Stimulated activated CD8-positive, alpha-beta memory T cell treated with anti-CD3 and anti-CD28 coated beads, Interleukin-12 subunit alpha, Interleukin-12 subunit beta, amount 100 ng/mL, for 24 hours (primary cell): Measurements from ENCODE around the gene CYSTM1.

ENCODE experiments used
- DNase-seq: peaks from one replicate; pipeline ENCODE4 v3.0.0-alpha.2; 2020; ENCODE audit errors: extremely low read depth

The CYSTM1 gene, protein sequence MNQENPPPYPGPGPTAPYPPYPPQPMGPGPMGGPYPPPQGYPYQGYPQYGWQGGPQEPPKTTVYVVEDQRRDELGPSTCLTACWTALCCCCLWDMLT

DNA sequence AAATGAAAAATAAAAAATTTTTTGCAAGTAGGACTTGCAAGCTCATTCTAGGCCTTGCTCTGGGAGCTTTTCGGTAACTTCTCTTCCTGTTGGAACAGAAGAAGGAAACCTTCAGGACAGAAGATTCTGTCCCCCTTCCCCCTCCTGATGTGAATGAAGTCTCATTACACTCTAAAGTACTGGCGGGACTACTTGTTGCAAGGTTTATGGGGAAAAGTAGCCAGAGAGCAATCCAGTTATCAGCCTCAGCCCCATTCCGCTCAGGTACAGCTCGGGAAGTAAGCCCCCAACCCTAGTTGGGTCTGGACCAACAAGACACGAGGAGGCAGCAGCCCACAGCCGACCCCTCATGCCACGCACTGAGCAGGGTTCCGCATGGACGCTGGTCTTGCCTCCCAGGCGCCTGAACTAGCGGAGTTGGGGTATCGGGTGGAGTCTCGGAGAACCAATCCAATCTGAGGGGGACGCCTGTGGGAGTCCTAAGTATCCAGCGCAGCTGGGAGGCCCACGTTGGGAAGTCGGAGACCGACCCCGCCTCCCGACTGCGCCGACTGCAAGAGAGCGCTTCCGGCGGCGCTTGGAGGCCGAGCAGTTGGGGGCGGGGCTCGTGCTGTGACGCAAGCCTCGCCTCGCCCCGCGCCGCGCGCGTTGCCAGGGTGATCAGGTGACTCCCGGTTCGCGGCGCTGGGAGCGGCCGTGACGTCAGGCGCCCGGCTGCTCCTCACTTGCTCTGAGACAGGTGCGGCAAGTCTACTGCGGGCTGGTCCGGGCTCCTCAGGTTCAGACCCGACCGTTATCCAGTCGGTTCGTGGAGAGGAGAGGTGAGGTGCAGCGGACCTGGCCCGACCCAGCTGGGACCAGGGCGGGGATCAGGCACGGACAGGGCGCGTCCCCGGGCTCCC lies at the start of gene CYSTM1:
TSS of gene CYSTM1 (plus strand) at position 724 of the 902 bp plus-strand sequence. CDS start 19,278 bp downstream, outside the sequence.
- DNase-seq, result peak; percentile 88

DNA sequence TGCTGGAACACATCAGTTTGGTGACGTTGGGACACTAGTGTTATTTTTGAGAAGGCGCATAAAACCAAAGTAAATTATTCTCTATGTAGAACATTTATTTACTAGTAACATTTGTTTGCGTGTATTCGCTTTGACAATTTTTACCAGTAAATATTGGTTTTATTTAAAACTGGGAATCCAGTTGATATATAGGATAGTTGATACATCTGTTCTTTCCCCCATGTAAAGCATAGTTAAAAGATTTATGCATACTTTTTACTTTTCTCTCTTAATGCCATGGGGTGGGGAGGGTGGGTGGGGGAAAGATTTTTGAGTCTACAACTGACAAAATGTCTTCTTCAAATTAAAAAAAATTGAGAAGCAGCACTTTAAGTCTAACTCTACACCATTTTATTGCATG lies 49.4 kb upstream of the CYSTM1 start, which contains the start of gene IGIP:
TSS of gene IGIP (plus strand) at position 301 of the 400 bp plus-strand sequence. CDS start 2,540 bp downstream, outside the sequence.
- no peak for DNase-seq

DNA sequence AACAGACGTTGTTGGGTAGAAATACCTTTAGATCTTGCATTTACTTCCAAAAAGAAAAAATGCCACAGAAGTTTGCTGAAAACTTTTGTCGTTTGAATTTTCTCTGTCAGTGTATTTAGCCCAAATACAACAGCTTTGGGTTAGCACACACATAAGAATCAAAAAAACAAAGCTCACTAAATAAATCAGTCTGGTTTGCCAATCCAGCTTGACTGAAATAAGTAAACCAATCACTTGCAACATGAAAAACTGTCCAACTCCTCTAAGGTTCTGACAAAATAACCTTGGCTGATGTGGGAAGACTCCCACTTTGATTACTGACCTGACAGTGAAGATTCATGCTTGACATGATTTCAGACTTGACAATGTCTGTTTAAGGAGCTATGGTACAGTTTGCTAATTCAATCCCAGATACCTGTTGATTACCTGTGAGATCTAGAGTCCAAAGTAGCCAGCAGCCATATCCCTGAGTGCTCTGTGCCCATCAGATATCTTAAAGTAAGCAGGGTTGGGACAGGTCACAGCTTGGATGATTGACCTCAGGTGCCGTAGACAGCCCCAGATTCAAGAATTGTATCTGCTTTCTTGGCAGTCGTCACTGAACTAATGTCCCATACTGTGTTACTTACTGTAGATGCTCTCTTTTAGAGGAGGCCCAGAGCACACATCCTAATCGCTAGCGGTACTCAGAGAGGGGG lies 48.5 kb upstream of the CYSTM1 start:
- DNase-seq, result no peak

DNA sequence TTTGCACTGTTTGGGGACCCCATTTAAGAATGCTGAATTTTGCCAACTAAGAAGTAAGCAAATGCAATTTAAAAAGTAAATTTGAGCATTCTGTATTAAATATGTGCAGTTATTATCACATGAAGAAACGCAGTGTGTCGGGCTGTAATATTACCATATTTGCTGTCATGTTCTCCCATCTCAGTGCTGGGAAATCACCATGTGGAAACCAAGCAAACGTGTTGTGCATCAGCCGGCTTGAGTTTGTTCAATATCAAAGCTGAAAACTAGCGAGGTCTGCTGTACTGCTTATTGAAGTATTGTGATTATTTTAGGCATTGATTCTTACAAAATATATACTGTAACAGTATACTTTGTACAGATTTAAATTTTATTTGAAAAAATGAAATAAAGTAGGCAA lies 46.6 kb upstream of the CYSTM1 start:
- DNase-seq, result no peak

DNA sequence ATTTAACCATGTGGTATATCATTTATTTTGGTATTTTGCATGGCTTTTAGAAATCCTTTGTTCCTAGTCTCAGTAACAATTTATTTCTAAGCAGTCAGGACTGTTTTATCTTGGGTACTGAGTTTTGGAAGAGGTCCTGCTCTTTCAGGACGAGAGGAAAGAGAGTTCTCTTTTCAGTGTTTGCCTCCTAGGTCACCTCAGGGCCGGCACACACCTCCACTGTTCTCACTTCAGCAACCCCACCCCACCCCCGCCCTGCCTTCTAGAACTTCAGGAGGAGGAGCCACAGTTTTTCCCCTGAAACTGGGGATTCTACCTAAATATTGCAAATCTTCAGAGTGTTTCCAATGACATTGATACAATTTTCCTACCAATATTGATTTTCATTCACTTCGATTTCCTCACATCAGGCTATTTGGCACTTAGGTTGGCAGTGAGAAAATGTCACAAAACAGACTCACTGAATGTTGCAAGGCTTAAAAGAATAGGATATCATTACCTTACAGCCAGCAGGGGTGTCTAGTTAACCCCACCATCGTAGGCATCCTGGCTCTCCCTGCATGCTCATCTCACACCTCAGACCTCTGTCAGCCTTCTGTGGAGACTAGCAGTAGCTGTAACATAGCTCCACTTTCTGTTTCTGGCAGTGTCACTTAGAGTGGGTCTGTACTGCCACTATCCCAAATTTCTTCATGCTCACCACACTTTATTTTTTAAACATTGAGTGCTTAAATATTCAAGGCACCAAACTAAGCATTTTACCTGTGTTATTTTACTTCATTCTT lies 43.8 kb upstream of the CYSTM1 start:
- no peak for DNase-seq

DNA sequence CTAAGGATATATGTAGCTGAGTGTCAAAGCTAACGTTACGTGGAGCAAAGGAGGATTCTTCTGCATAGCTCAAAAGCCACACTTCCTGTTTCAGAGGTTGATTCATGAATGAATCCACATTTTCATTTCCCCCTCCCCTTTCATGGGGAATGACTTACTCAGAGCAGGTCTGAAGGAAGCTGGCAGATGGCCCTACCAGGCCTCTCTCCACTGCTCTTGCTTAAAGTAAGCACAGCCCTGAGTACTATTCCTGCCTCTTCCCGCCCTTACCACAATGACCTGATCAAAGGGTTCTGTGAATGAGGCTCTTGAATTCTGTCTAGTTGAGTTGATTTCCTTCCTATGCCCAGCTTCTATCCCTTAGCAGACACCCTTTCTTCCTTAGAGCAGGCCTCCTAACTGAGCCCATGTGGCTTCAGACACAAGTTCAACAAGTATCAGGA lies 43.0 kb upstream of the CYSTM1 start:
- no peak for DNase-seq

DNA sequence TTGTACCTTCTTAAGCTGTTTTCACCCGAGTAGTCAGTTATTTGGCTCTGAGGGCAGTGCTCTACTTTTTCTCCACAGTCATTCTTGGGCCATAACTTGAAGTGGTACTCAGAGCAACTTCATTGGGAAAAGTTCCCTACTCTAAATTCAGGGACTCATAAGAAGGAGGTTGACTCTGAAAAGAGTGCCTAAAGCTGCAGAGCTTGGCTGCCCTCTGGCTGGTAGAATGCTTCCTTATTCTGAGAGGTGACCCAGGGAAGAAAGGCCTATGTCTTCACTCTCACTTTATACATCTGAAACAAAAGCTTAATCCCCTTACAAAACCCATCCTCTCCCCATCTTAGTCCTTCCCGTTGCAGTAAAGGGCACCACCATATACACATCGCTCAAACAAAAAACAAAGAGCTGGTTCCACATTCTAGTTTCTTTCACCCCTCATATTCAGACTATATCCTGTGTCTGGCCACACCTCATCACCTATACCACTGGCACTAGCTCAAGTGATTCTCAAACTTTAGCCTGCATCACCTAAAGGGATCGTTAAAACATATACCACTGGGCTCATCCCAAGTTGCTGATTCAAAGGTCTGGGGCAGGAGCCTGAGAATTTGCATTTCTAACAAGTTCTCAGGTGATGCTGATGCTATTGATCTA lies 41.3 kb upstream of the CYSTM1 start:
- DNase-seq, result no peak

DNA sequence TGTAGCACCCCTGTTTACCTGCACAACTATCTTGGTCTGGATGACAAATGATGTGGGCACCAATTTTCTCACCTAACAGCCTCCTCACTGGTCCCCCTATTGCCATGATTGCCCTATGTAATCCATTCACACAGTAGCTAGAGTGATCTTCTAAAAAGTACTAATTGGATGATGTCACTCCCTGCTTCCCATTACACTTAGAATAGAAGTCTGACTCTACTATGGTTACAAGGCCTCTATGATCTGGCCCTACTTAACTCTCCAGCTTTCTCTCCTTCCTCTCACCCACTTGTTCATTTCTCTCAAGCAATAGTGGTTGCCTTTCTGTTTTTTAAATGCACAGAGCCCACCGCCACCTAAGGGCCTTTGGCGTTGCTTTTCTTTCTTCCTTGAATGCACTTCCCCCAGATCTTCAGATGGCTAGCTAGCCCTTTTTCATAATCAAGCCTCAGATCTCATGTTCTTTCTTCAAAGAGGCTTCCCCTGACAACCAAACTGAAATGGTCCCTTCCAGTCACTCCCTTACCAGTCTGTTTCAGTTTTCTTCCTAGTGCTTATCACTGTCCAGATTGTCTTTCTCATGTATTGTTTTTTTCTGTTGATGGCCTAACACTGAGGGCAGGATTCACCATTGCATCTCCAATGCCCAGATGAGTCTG lies 40.6 kb upstream of the CYSTM1 start:
- DNase-seq, result no peak

DNA sequence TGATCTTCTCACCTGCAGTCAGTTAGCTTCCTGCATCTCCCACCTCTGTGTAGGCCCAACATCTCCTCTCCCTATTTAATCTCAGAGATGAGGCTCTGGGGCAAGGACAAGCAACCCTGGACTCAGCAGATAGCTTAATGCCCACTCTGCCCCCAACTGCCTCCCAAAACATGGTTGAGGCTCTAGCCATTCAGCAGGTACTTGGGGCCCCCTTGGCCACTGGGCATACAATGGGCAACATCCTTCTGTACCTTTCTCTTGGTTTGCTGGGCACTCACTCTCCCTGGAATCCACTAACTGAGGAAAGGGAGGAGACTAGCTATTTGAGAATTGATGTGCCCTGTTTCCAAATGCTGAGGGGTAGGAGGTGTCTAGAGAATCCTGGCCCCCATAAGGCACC lies 39.9 kb upstream of the CYSTM1 start:
- no peak for DNase-seq

DNA sequence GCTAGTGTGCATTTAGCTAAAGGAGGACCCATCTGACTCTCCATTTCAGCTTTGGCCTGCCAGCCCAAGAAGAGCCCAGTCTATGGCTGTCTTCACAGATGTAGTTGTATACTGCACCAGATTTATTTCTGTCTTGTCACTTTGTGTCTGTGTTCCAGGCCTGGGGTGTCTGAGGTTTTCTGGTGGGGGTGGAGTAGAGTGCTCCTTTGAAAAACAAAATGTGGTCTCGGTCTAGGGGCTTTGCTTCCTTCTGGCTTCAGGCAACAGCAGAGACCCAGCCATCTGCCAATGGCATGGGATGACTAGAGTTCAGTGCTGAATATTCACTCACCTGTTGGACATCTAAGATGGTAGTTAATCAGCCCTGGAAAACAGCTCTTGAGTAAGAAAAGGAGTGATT lies 38.4 kb upstream of the CYSTM1 start:
- no peak for DNase-seq

DNA sequence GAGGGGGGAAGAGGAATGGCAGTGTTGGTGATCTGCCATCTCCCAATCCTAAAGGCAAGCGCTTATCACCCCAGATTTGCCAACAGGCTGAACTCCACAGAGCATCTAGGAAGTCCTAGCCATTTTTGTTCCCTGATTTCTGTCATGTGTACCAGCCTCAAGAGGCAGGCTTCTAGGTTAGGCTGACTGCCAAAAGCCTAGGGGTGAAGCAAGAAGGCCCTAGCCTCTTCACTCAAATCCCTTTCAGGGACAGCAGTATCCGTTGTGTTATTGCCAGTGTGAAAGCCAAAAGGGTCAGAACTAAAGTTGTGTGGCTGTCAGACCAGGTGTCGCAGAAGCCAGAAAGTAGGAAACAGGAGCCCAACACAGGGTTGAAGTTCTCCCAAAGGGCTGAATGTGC lies 34.6 kb upstream of the CYSTM1 start:
- no peak for DNase-seq

DNA sequence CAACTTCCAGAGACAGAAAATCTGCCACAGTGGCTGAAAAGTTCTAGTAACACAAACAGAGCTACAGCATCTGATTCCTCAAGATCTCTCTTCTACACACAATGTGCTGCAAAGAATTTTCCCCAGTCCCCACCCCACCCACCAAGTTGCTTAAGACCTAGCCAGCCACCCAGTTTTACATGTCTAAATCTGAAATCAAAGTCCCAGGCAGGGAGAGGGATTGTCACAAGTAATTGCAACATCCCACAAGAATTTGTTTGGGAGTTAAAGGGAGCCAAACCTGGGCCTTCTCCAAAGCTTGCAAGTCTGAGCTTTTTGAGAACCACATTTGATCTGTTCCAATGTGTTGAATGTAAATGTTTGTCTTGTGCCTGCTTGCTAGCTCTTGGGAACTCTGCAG lies 33.7 kb upstream of the CYSTM1 start:
- no peak for DNase-seq

DNA sequence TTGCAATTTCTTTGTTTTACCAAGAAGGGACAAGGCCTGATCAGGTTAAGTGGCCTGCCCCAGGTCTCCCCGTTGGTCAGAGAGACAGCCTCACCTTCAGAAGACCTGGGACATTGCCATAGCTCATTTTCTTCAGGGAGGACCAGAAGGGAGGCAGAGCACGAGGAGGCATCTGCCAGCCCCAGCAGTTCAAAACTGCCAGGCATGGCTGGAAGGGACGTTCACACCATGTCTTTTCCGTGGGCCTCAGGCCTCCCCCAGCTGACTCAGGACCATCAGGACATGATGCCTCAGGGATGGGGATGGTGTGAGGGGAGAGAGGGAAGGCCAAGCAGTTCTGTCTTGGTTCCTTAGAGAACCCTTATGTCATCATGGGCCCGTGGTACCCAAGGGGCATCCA lies 32.7 kb upstream of the CYSTM1 start:
- no peak for DNase-seq

DNA sequence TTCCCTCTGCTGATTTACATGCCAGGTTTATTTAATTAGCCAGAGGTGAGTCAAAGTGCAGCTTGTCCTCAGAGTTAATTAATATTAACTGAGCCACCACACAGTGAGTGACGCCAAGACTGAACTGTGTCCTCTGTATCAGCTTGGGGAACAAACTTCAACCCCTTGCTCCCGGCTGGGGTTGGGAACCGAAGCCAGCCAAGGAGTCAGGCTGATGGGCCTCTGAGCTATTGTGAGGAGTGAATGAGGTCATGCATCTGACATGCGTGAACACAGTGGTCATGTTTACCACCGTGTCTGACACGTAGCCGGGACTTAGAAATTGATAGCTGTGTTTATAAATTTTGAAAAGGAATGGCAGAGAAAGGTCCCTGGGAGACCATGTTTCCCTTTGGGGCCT lies 32.1 kb upstream of the CYSTM1 start:
- no peak for DNase-seq

DNA sequence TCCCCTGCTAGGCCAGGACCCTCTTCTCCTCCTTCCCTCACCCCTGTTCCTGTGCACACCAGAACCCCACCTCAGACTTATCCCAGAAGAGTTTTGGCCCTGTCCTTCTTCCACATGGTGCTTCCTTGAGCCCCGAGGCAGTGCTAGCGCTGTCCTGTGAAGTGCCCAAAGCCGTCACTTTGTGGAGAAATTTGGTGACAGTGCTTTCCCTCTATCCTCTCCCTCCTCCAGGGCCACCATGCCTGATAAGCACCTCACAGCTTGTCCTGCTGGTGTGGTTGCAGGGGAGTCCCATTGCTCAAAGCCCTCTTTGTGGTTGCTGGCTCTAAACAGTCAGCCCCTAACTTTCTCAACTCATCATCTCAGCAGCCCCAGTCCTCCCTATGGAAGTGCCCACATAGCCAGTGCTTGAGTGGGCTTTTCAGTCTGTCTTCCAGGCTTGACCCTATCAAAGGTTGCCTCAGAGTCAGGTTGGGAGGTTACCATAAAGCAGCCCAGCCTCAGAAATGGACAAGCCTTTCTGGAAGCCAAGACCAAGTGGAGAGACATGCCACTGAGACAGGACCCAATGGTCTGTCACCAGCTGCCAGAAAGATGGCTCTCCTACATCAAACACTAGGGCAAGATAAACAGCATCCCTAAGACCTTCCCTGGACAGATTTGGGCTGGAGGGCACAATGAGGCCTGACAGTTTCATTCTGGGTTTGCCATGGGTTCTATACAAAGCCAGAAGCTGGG lies 31.3 kb upstream of the CYSTM1 start:
- DNase-seq, result no peak

DNA sequence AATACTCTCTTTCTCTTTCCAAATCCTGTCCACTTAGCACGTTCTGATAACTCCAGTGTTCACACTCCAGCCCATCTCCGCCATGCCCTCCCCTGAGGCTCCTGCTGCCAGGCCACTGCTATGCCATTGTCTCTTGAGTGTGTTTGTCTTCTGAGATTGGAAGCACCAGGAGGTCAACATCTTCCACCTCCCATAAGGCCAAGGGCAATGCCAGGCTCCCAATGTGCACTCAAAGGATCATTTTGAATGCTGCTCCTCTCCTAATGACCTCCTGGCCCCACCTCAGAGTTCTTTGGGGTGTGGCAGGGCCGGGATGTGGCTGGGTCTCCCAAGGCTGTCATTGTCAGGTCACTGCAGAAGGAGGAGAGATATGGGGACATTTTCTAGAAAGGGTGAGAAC lies 29.7 kb upstream of the CYSTM1 start:
- no peak for DNase-seq

DNA sequence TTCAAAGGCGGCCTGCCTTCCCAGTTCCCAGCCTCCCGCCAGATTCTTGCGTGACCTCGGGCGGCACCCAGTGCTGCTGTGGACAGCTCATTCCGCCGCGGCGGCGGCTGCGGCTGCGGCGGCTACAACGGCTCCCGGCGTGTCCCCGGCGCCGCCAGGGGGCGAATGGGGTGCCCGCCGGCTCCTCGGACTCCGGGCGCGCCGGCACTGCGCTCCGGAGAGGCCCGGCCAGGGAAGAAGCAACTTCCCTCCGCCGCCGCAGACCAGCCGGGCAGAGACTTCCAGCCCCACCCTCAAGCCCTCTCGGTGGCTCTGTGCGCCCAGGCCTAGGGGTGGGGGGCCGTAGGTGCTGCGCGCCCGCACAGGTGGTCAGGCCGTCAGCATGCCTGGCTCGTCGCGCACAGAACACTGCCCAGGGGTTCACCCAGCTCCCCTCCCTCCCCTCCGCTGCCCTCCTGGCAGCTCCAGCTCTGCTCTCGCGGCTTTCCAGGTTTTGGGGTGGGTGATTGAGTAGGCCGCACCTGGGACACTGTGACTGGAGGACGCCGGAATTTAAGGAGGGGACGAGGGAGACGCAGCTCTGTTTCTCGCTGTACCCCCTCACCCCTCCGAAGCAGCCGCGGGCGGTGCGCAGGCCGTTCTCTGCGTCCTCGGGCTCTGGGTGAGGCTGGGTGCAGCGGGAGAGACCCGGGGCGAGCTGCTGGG lies 29.0 kb upstream of the CYSTM1 start:
- no peak for DNase-seq

DNA sequence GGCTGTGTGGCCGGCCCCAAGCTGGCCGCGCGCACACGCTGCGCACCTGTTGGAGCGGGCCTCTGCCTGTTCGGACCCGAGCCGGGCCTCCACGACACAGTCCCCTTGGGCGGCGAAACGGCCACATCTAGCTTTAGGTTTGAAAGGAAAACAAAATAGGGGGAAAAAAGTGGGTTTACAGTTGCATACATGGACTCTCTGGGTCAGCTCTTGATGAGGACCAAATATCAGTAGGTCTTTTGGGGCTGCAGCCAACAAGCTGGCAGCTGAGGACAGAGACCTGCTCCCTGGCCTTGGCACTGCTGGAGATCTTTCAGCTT lies 28.5 kb upstream of the CYSTM1 start:
- no peak for DNase-seq

DNA sequence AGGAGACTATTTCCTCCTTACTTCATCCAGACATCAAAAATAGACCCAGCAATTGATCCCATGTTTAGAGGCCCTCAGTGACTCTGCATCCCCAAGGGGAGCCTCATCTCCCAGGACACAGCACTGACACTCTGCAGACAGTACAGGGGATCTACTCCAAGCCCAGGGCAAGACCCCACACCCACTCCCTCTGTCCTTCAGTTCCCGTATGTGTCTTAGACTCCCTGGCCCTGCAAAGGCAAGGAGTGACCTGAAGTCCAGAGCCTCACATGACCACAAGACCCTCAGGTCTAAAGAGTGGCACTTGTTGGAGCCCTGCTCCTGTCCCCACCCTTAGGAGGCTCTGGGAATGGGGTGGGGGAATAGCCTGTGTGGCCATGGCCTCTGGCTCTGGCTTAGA lies 27.5 kb upstream of the CYSTM1 start:
- no peak for DNase-seq

DNA sequence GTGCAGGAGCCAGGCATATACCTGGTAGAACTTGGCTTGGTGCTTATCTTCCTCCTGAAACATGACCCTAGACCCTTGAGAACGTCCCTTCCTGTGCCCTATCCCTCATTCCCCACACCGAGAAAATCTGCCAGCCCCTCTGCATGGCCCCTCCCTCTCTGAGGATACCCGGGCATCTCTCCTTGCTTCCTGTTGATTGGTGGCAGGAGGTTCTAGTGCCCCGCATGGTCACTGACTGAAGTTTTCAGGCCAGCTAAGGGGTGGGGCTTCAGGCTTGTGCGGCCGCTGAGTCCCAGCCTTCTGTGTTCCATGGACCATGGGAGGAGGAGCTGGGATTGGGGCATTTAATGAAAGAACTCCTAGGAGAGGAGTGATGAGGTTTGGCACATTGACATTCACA lies 26.5 kb upstream of the CYSTM1 start:
- no peak for DNase-seq
